ENCODE results near the gene PTPRJ. TPM values are rescaled to one million over a fixed set of nuclear protein-coding genes. Genes with fewer than 3 reads are reported as not detected.

Gene PTPRJ
- total RNA-seq, 1 donor from 2014 or later: 63.9 TPM

GRCh38 chr11:48085688-48086087 is 105.3 kb downstream of the PTPRJ start:
- intact Hi-C loops (cut with micrococcal nuclease): no loop called here

GRCh38 chr11:48087422-48087821 is 107.1 kb downstream of the PTPRJ start:
- intact Hi-C loops (cut with micrococcal nuclease): no loop called here

GRCh38 chr11:48087974-48088681 is 107.8 kb downstream of the PTPRJ start:
- intact Hi-C loops (cut with micrococcal nuclease): no loop called here

- intact Hi-C loops (cut with micrococcal nuclease): no loop called here
These were observed 108.3 kb downstream of the PTPRJ start for GRCh38 chr11:48088682-48089050.

- intact Hi-C loops (cut with micrococcal nuclease): no loop called here
These were observed 109.8 kb downstream of the PTPRJ start for GRCh38 chr11:48090174-48090573.

GRCh38 chr11:48091426-48092102 is 111.2 kb downstream of the PTPRJ start:
- intact Hi-C loops (cut with micrococcal nuclease): no loop called here

- intact Hi-C loops (cut with micrococcal nuclease): no loop called here
These were observed 113.0 kb downstream of the PTPRJ start for GRCh38 chr11:48093323-48093722.

GRCh38 chr11:48093795-48094642 is 113.7 kb downstream of the PTPRJ start:
- intact Hi-C loops (cut with micrococcal nuclease): no loop called here

GRCh38 chr11:48094643-48095339 is 114.4 kb downstream of the PTPRJ start:
- intact Hi-C loops (cut with micrococcal nuclease): no loop called here

GRCh38 chr11:48095779-48096470 is 115.6 kb downstream of the PTPRJ start:
- intact Hi-C loops (cut with micrococcal nuclease): no loop called here

- intact Hi-C loops (cut with micrococcal nuclease): no loop called here
These were observed 116.5 kb downstream of the PTPRJ start for GRCh38 chr11:48096588-48097525.

GRCh38 chr11:48098024-48098423 is 117.7 kb downstream of the PTPRJ start:
- intact Hi-C loops (cut with micrococcal nuclease): no loop called here

- intact Hi-C loops (cut with micrococcal nuclease): no loop called here
These were observed 119.6 kb downstream of the PTPRJ start for GRCh38 chr11:48099916-48100446.

- intact Hi-C loops (cut with micrococcal nuclease): no loop called here
These were observed 120.8 kb downstream of the PTPRJ start for GRCh38 chr11:48101044-48101733.

- intact Hi-C loops (cut with micrococcal nuclease): no loop called here
These were observed 121.6 kb downstream of the PTPRJ start for GRCh38 chr11:48101958-48102357.

- intact Hi-C loops (cut with micrococcal nuclease): no loop called here
These were observed 123.5 kb downstream of the PTPRJ start for GRCh38 chr11:48103621-48104567.

GRCh38 chr11:48104568-48104924 is 124.2 kb downstream of the PTPRJ start:
- intact Hi-C loops (cut with micrococcal nuclease): no loop called here

All from T-helper 2 cell treated with Interferon-gamma antibody and Interleukin-4, amounts not matched to agents 100 ng/mL and 5 ng/mL, for 36 hours (primary cell).